ENCODE results near the gene SRC. TPM values are rescaled to one million over a fixed set of nuclear protein-coding genes. Genes with fewer than 3 reads are reported as not detected.

The SRC gene
- polyA plus RNA-seq, 1 experiment = 13.9 TPM

- POLR2A ChIA-PET = no interaction called here
Observed at GRCh38 chr20:37347347-37347823, 1.4 kb downstream of the SRC start.

DNA sequence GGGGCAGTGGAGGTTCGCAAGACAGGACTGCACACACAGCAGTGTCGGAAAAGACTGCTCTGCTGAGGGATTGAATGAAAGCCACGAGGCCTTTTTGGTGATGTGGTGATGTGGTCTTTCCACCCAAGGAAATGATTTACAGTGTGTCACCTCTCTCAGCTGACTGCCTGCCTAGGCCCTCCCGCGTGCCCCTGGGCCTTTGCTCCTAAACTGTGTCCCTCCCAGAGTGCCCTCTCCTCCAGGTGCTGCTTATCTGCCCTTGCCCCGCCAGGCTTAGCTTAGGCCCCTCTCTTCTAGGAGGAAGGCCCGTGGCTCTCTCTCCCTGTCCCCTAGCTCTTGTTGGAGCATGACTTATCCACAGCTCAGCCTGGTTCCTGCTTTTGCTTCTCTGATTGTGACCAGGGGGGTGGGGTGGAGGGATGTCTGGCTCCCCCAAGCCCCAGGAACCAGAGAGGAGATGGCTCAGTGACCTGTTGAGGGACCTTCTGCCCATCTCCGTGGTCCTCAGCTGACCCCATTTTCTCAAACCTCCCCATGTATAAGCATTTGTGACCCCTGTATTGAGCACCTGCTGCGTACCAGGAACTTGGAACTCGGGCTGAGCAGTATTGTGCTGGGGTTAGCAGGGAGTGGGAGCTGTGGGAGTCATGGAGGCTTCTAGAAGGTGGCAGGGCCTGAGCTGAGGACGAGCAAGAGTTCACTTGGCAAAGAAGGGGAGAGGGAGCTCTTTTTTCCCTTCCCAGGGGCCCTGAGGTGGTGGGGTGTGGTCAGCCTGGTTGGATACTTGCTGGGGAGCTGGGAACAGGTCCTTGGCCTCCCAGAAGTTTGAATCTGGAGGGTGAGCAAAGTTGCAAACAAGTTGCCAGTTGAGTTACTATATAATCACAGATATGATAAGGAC is 2.2 kb downstream of the SRC start:
- POLR2A ChIA-PET = interaction anchor here (0.5 kb wide), 1 partner anchor 59 kb away, joined by 4 read pairs; no protein-coding TSS in a partner anchor
- CTCF ChIA-PET = no interaction called here

More at GRCh38 chr20:37347347-37347823, 1.4 kb downstream of the SRC start:
- CTCF ChIA-PET = no interaction called here
- DNase-seq (ENCODE audit: low read depth, low spot score) = no peak
- TF ChIP-seq, protein P1, sequence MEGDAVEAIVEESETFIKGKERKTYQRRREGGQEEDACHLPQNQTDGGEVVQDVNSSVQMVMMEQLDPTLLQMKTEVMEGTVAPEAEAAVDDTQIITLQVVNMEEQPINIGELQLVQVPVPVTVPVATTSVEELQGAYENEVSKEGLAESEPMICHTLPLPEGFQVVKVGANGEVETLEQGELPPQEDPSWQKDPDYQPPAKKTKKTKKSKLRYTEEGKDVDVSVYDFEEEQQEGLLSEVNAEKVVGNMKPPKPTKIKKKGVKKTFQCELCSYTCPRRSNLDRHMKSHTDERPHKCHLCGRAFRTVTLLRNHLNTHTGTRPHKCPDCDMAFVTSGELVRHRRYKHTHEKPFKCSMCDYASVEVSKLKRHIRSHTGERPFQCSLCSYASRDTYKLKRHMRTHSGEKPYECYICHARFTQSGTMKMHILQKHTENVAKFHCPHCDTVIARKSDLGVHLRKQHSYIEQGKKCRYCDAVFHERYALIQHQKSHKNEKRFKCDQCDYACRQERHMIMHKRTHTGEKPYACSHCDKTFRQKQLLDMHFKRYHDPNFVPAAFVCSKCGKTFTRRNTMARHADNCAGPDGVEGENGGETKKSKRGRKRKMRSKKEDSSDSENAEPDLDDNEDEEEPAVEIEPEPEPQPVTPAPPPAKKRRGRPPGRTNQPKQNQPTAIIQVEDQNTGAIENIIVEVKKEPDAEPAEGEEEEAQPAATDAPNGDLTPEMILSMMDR (IDR thresholded peaks at IDR 0.05; ENCODE audit: low read depth, low read length) = no peak
- no peaks in the 10 kb centered on the region for H3K27me3 ChIP-seq (ENCODE audit: control insufficient read depth, insufficient read depth, low read length)
- no peak overlapping the region for H3K27ac ChIP-seq (ENCODE audit: low read depth, low read length)
- H3K9me3 ChIP-seq (ENCODE audit: control insufficient read depth, insufficient read depth, low read length) = no peaks in the 10 kb centered on the region
- H3K4me3 ChIP-seq (ENCODE audit: low read depth, low read length) = peak overlapping the region; percentile 66

GRCh38 chr20:37348792-37349516 is 3.0 kb downstream of the SRC start:
- POLR2A ChIA-PET = interaction anchor here (0.5 kb wide), 1 partner anchor 60 kb away, joined by 4 read pairs; no protein-coding TSS in a partner anchor
- Histone ChIP-seq H3K9me3 (ENCODE audit: control insufficient read depth, insufficient read depth, low read length) (no peaks in the 10 kb centered on the region), H3K27ac (ENCODE audit: low read depth, low read length) (no peak overlapping the region), H3K4me3 (ENCODE audit: low read depth, low read length) (no peak overlapping the region), H3K27me3 (ENCODE audit: control insufficient read depth, insufficient read depth, low read length) (no peaks in the 10 kb centered on the region)
- TF ChIP-seq, protein P1 (IDR thresholded peaks at IDR 0.05; ENCODE audit: low read depth, low read length) = no peak
- CTCF ChIA-PET = no interaction called here
- DNase-seq (ENCODE audit: low read depth, low spot score) = no peak

More for the DNA sequence above, 2.2 kb downstream of the SRC start:
- H3K4me3 ChIP-seq (ENCODE audit: low read depth, low read length) = no peak overlapping the region
- no peaks in the 10 kb centered on the region for H3K9me3 ChIP-seq (ENCODE audit: control insufficient read depth, insufficient read depth, low read length)
- no peak overlapping the region for H3K27ac ChIP-seq (ENCODE audit: low read depth, low read length)
- TF ChIP-seq, protein P1 (IDR thresholded peaks at IDR 0.05; ENCODE audit: low read depth, low read length) = no peak
- H3K27me3 ChIP-seq (ENCODE audit: control insufficient read depth, insufficient read depth, low read length) = no peaks in the 10 kb centered on the region
- no peak for DNase-seq (ENCODE audit: low read depth, low spot score)

- H3K4me3 ChIP-seq (ENCODE audit: low read depth, low read length) = no peak overlapping the region
- H3K27me3 ChIP-seq (ENCODE audit: control insufficient read depth, insufficient read depth, low read length) = no peaks in the 10 kb centered on the region
- ChIA-PET CTCF (interaction anchor here (1.0 kb wide), 1 partner anchor 80 kb away, joined by 4 read pairs; no protein-coding TSS in a partner anchor), POLR2A (no interaction called here)
- no peaks in the 10 kb centered on the region for H3K9me3 ChIP-seq (ENCODE audit: control insufficient read depth, insufficient read depth, low read length)
- peak overlapping the region; percentile 3 for H3K27ac ChIP-seq (ENCODE audit: low read depth, low read length)
- no peak for DNase-seq (ENCODE audit: low read depth, low spot score)
- TF ChIP-seq, protein P1 (IDR thresholded peaks at IDR 0.05; ENCODE audit: low read depth, low read length) = no peak
Observed at GRCh38 chr20:37349517-37350491, 3.9 kb downstream of the SRC start.

All from AG04450 (cell line).